Superior temporal gyrus (tissue), 1 donor: ENCODE data around the gene PCGF3.
"Not testable (repeated sequence)": the region's sequence is repeated elsewhere in the genome, so short reads cannot be mapped to it uniquely, and the experiment has no call there.

Experiments
- DNase-seq: peaks from one replicate; pipeline ENCODE4 v3.0.0-alpha.2; 2016; ENCODE audit errors: extremely low spot score

The PCGF3 gene

GRCh38 chr4:797066-797465 is 91.4 kb downstream of the PCGF3 start:
- no peak for DNase-seq

GRCh38 chr4:801436-802124 is 95.9 kb downstream of the PCGF3 start:
- DNase-seq, result no peak

- DNase-seq, result no peak
Observed at GRCh38 chr4:803884-804283, 98.3 kb downstream of the PCGF3 start.

- DNase-seq, result no peak
Observed at GRCh38 chr4:804804-805203, 99.2 kb downstream of the PCGF3 start.

GRCh38 chr4:806979-807378 is 101.3 kb downstream of the PCGF3 start:
- not testable (repeated sequence) for DNase-seq

- no peak for DNase-seq
Observed at GRCh38 chr4:807792-808191, 102.2 kb downstream of the PCGF3 start.

GRCh38 chr4:808860-809570 is 103.4 kb downstream of the PCGF3 start:
- DNase-seq, result peak; percentile 49

GRCh38 chr4:813900-814299 is 108.3 kb downstream of the PCGF3 start:
- DNase-seq, result no peak

GRCh38 chr4:814312-814850 is 108.7 kb downstream of the PCGF3 start:
- DNase-seq, result no peak

GRCh38 chr4:815464-816146 is 110.0 kb downstream of the PCGF3 start:
- no peak for DNase-seq

- no peak for DNase-seq
Observed at GRCh38 chr4:818106-818921, 112.7 kb downstream of the PCGF3 start.

- no peak for DNase-seq
Observed at GRCh38 chr4:819401-820229, 114.0 kb downstream of the PCGF3 start.
